ENCODE results near the gene STK32C. TPM values are rescaled to one million over a fixed set of nuclear protein-coding genes. Genes with fewer than 3 reads are reported as not detected.
"Not testable (repeated sequence)": the region's sequence is repeated elsewhere in the genome, so short reads cannot be mapped to it uniquely, and the experiment has no call there.

Gene STK32C
- total RNA-seq, 1 donor from 2014 or later: 3.4 TPM

GRCh38 chr10:132301371-132302330 is 6.1 kb downstream of the STK32C start:
- DNase-seq: no peak

GRCh38 chr10:132300582-132300981 is 7.2 kb downstream of the STK32C start:
- no peak for DNase-seq

DNA sequence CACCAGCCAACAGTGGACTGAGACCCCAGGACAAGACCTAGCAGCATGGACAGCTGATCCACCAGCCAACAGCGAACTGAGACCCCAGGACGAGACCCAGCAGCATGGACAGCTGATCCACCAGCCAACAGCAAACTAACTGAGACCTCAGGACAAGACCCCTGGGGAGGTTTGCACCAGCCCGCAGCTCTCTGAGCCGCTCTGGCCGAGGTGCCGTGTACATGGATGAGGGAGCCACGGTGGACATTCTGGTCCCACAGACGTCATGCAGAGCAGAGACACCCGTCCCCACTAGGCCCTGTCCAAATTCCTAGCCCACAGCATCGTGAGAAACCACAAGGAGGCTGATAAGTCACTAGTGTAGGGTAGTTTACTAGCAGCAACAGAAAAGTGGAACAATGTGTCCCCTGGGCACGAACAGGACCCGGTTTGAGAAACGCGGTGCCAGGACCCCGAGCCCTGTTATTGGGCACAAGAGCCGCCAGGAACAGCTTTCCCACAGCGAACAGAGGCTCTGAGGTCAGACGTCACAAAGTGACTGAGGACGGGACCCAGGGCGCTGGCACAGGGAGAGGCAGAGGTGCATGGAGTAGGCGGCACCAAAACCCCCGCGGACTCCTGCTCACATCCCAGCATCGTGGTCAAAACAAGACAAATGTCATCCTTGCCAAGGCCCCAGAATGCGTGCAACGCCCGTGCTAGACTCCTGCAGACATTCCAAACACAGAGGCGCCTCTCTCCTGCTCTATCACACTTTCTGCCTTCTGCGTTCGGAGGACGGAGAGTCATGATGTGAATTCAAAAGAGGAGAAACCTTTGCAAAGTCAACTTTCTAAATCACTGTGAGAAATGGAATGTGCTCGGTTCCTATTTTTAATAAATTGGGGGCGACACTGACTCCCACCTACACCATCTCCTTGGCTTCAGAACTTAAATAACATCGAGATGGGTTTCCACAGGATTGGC is 8.1 kb downstream of the STK32C start:
- DNase-seq: no peak

- no peak for DNase-seq
Observed at GRCh38 chr10:132298038-132298881, 9.5 kb downstream of the STK32C start.

- no peak for DNase-seq
Observed at GRCh38 chr10:132297526-132297925, 10.2 kb downstream of the STK32C start.

GRCh38 chr10:132296666-132297443 is 10.9 kb downstream of the STK32C start:
- no peak for DNase-seq

DNA sequence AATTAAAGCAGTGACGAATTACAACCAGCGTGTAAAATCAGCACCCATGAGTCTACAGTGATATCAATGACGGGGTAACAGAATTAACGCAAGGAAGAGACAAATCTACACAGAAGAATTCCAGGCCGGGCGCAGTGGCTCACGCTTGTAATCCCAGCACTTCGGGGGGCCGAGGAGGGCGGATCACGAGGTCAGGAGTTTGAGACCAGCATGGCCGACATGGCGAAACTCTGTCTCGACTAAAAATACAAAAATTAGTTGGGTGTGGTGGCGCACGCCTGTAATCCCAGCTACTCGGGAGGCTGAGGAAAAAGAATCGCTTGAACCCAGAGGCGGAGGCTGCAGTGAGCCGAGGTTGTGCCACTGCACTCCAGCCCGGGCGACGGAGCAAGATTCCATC is 12.3 kb downstream of the STK32C start:
- DNase-seq: not testable (repeated sequence)

DNA sequence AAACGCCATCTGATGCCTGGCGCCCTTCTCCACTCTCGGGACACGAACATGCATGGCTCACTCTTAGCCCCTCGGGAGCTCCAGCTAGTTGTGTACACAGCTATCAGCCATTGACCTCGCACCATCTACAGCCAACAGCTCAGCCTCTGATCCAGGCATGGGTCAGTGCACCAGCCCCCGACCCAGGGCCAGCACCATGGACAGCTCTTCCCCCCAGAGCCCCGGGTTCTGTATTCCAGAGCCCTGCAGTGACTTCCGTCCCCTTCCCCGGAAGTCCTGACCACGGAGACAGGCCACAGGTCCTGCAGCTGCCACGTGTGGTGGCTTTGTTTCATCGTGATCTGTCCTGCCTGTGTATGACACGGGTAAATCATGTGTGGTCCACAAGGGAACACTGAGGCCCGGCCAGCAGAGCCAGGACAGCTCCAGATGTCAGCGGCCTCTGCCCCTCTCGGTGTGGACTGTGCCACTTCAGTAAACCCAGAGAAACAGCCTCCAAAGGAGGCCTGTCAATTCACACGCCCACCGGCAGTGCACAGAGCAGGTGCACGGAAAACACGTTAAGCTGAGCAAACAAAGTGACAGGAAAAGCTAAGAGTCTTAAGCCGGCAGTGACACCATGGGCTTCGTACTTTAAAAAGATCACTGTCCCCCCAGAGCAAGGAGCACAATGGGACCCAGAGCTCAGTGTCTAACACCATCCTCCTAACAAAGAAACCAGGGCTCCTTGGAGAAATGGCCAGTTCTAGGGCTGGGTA is 13.0 kb downstream of the STK32C start:
- no peak for DNase-seq

DNA sequence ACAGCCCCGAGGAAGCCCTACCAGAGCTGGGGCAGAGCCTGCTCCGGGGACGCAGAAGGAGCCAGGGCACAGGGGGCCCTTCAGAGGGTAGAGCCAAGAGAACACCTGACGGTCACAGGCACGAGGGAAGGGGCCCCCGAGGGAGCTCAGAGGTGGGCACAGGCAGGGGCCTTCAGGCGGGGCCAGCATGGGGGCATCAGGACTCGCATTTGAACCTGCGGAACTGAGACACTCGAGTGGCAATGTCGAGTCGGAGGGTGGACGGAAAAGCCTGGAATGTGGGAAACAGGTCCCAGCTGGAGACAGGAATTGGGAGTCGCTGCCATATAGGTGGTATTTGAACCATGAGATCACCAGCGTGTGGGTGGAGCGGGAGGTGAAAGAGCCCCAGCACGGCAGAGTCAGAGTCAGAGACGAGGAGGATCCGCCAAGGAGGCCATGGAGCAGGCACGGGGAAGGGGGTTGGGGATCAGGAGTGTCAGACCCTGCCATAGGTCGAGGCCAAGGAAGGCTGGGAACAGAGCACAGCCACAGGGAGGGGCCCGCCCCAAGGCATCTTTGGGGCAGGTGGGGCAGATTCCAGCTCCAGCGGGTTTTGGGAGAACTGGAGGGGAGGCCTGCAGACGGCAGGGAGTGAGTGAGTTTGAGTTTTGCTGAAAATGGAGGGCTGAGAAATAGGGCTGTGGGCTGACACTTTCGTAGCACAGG is 13.8 kb downstream of the STK32C start:
- DNase-seq: no peak

DNA sequence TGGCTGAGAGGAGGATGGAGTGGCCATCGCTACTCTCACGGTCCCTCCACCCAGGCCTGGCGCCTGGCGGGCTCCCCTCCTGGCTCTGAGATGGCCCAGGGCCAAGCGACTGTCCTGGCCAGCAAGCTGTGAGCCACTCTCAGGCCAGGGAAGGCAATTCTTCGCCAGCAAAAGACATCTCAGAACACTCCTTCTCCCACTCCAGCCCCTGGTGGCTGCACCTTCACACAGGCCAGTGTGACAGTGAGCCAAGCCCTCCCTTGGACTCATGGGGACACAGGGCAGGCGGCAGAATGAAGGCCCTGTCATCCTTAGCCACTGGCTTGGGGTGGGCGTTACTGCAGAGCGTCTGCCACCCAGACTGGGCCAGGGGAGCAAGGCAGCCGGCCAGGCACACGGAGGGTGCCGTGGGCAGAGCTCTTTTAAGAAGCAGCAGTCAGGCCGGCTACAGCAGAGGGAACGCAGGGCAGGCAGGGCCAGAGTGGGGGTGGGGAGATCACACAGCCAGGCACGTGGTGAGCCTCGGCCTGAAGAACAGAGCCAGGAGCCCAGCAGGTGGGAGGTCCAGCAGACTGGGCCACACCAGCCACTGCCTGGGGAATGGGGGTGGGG is 14.4 kb downstream of the STK32C start:
- DNase-seq: no peak

GRCh38 chr10:132292287-132293200 is 15.2 kb downstream of the STK32C start:
- no peak for DNase-seq

DNA sequence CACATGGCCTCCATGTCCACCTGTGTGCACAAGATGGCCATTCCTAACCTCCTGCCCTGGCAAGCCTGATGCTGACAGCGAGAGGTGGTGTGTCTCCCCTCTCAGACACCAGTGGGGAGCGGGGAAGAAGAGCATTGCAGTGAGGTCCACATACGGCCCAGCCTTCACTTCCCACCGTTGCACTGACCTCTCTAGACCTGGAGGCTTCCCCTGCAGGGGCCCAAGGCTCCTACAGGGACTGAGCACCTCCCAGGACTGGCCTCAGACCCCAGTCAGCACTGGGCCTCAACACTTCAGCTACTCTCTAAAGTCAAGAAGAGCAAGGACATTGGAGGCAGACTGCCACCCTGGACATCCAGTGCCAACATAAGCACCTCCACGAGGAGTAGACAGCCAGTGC is 15.9 kb downstream of the STK32C start:
- no peak for DNase-seq

DNA sequence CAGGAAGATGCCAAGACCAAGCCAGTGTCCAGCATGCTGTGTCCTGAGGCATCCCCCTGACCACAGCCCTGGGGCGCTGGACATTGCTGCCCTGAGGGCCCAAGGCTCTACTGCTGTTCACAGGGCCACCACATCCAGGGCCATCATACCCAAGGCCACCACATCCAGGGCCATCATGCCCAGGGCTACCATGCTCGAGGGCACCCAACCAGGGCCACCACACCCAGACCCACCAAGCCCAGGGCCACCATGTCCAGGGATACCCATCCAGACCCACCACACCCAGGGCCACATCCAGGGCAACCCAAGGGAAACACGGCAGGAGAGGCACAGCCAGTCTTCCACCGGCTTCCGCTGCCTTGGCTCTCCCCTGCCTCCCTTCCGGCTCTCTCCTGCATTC is 17.1 kb downstream of the STK32C start:
- no peak for DNase-seq

DNA sequence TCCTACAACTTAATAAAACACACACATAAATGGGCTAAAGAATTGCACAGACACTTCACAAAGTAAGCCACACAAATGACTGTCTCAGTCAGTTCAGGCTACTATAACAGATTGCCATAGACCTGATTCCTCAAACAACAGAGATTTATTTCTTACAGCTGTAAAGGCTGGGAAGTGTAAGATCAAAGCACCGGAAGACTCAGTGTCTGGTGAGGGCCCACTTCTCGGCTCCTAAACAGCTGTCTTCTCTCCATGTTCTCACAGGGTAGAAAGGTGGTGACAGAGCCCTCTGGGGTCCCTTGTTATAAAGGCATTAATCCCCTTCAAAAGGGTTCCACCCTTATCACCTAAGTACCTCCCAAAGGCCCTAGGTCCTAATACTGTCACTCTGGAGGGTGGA is 18.3 kb downstream of the STK32C start:
- DNase-seq: no peak

DNA sequence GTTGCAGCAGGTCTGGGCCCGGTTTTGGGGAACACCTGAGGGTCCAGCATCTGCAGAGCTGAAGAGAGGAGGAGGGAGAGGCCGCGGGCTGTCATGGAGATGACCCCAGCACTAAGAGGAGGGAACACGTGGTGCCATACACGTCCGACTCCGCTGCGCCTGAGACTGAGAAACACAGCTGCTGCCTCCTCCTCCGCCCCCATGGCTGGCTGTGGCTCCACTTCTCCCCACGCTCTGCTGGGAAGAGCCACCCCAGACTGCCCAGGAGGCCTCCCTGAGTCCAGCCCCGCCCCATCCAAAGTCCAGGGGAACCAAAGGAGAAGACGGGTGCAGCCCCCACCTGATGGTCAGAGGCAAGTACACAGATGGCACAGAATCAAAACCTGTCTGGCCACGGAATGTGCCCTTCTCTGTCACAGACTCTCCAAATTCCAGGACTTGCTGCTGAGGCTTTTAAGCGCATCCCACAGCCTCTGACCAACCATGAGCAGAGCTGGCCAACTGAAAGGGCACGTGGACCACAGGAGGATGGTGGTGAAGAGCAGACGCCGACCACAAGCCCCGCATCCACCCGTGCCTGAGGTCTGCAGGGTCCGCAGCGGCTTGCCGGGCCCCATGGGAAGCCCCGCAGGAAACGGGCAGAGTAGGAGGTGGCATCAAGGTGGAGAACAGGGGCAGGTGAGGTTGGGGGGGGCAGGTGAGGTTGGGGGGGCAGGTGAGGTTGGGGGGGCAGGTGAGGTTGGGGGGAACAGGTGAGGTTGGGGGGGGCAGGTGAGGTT is 24.0 kb downstream of the STK32C start:
- DNase-seq: no peak

GRCh38 chr10:132282667-132283603 is 24.8 kb downstream of the STK32C start:
- DNase-seq: no peak

Measured in skin of body (tissue), 2 donors.